GM12892 (cell line): ENCODE results near the gene TCF20.

Experiments used
- POLR2A ChIP-seq: IDR thresholded peaks from 2 replicates; pipeline ENCODE4 v1.6.1; 2011; ENCODE audit warnings: low read depth, low read length, control low read depth
- POLR2AphosphoS5 ChIP-seq: IDR thresholded peaks from 2 replicates; pipeline ENCODE4 v1.6.1; 2011; ENCODE audit warnings: low read depth, low read length, control low read depth
- TAF1 ChIP-seq: IDR thresholded peaks from 2 replicates; pipeline ENCODE4 v1.6.1; 2011; ENCODE audit warnings: low read depth, mild to moderate bottlenecking, control low read depth, low read length, borderline replicate concordance

DNA sequence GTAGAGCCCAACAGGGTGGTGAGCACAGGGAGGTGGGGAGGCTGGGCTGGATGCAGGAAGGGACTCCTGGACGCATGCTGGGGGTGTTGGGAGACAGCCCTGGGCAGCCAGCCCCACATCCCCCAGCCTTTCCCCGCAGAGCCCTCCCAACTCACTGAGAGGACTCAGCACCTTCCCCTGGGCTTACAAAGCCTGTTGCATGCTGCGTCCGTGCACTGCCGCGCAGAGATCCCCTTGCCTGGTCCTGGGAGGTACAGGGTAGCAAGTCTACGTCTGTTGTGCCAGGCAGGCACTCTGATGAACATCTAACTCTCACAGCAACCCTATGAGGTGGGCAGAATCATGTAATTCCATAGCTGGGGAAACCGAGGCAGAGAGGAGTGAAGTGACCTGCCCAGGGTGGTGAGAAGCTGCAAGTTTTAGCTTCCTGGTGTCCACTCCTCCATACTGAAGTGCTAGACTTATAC lies 33.9 kb upstream of the TCF20 start:
- TF ChIP-seq POLR2A, result no peak
- no peak for TF ChIP-seq POLR2AphosphoS5
- TF ChIP-seq TAF1, result no peak
